GM12864 (cell line): ENCODE measurements around the gene GSTM4.

ENCODE experiments used
- DNase-seq: peaks from one replicate; pipeline ENCODE4 v3.0.0-alpha.2; 2011; ENCODE audit warnings: low read depth
- H3K4me3 ChIP-seq: 2 replicates; pipeline ENCODE4 v1.5.1; 2011; ENCODE audit warnings: mild to moderate bottlenecking, low read depth, low read length, control low read depth
- TF ChIP-seq, protein P1 (sequence below): IDR thresholded peaks from 2 replicates; pipeline ENCODE4 v1.5.1; 2011; ENCODE audit warnings: low read depth, mild to moderate bottlenecking, moderate library complexity, low read length, control low read depth, inconsistent platforms; ENCODE audit errors: missing control alignments

Gene GSTM4

DNA sequence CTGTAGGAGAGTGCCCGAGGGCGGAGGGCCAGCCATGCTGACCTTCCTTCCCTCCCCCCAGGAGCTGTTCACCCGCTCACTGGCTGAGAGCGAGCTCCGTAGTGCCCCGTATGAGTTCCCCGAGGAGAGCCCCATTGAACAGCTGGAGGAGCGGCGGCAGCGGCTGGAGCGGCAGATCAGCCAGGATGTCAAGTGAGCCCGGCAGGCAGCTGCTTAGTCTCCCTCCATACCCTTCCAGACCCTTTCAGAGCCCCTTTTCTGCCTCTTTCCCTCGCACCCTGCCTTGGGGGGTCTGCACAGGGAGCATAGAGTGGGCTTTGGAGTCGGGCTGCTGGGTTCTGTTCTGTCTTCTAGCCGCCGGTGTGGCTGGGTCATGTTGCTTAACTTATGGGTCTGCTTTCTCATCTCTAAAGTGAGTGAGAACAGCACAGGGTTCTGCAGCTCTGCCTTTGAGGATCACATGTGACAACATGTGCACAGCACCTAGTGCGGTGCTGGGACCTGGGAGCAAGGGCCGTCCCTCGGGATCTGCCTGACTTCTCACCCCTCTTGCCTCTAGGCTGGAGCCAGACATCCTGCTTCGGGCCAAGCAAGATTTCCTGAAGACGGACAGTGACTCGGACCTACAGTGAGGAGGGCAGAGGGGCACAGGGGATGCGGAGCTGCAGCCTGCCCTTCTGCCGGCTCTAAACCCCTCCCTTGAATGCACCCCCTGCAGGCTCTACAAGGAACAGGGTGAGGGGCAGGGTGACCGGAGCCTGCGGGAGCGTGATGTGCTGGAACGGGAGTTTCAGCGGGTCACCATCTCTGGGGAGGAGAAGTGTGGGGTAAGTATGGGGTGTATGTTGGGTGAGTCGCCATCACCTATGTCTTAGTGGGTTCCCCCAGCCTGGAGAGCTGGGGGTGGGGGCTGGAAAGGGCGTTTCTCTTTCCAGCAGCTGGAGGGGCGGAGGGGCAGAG, 30.0 kb upstream of the GSTM4 start:
- no peak overlapping the region for H3K4me3 ChIP-seq
- TF ChIP-seq, protein P1, sequence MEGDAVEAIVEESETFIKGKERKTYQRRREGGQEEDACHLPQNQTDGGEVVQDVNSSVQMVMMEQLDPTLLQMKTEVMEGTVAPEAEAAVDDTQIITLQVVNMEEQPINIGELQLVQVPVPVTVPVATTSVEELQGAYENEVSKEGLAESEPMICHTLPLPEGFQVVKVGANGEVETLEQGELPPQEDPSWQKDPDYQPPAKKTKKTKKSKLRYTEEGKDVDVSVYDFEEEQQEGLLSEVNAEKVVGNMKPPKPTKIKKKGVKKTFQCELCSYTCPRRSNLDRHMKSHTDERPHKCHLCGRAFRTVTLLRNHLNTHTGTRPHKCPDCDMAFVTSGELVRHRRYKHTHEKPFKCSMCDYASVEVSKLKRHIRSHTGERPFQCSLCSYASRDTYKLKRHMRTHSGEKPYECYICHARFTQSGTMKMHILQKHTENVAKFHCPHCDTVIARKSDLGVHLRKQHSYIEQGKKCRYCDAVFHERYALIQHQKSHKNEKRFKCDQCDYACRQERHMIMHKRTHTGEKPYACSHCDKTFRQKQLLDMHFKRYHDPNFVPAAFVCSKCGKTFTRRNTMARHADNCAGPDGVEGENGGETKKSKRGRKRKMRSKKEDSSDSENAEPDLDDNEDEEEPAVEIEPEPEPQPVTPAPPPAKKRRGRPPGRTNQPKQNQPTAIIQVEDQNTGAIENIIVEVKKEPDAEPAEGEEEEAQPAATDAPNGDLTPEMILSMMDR, result no peak
- no peak for DNase-seq

GRCh38 chr1:109626682-109627408, 29.1 kb upstream of the GSTM4 start:
- no peak for DNase-seq
- TF ChIP-seq, protein P1, result no peak
- no peak overlapping the region for H3K4me3 ChIP-seq

- no peak for DNase-seq
- TF ChIP-seq, protein P1, result no peak
- H3K4me3 ChIP-seq, result no peak overlapping the region
Observed at GRCh38 chr1:109627692-109628399, 28.1 kb upstream of the GSTM4 start.

DNA sequence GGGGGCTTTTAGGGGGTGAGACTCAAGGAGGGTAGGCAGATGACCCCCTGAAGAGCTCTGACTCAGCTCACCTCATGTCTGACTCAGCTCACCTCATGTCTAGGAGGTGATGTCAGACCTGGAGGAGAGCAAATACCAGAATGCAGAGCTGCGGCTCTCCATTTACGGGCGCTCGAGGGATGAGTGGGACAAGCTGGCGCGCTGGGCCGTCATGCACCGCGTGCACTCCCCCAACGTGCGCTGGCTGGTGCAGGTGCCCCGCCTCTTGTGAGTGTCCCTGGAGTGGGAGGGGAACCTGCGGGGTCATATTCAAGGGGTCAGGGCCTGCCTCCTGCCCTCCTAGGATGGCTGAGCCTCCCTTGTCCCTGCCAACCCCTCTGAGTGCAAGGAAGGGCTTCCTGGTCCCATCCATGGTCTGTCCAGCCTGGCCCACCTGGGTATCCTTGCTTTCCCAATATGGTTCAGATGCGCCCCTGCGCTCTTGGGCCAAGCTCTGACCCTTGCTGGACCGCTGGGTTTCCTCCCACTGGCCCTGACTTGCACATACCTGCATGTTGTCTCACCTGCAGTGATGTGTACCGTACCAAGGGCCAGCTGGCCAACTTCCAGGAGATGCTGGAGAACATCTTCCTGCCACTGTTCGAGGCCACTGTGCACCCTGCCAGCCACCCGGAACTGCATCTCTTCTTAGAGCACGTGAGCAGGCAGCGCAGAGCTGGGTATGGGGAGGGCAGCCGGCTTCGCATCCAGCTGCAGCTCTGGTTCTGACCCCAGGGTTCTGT, 27.2 kb upstream of the GSTM4 start:
- DNase-seq, result no peak
- H3K4me3 ChIP-seq, result no peak overlapping the region
- TF ChIP-seq, protein P1, result no peak

- DNase-seq, result no peak
- no peak overlapping the region for H3K4me3 ChIP-seq
- TF ChIP-seq, protein P1, result no peak
Observed at GRCh38 chr1:109629372-109630030, 26.4 kb upstream of the GSTM4 start.
